HG03442 (cell line): Measurements from ENCODE around the gene SLC6A4.
"Not testable (repeated sequence)": the region's sequence is repeated elsewhere in the genome, so short reads cannot be mapped to it uniquely, and the experiment has no call there.

Experiments used
- ATAC-seq: cut with Tn5 transposase; IDR thresholded peaks from one replicate; pipeline ENCODE4 v1.9.1; 2021; ENCODE audit warnings: mild to moderate bottlenecking, moderate library complexity; ENCODE audit not compliant: unreplicated experiment

SLC6A4 gene

GRCh38 chr17:30239089-30239462 lies 3.6 kb upstream of the SLC6A4 start:
- no peak for ATAC-seq

- no peak for ATAC-seq
Observed at GRCh38 chr17:30238387-30239088, 3.0 kb upstream of the SLC6A4 start.

- no peak for ATAC-seq
Observed at GRCh38 chr17:30238003-30238344, 2.5 kb upstream of the SLC6A4 start.

- ATAC-seq, result no peak
Observed at GRCh38 chr17:30237296-30238002, 2.0 kb upstream of the SLC6A4 start.

GRCh38 chr17:30236766-30237165 lies 1.3 kb upstream of the SLC6A4 start:
- no peak for ATAC-seq

- ATAC-seq, result no peak
Observed at GRCh38 chr17:30236297-30236624, 764 bp upstream of the SLC6A4 start.

GRCh38 chr17:30234964-30235363 lies 533 bp downstream of the SLC6A4 start:
- no peak for ATAC-seq

- no peak for ATAC-seq
Observed at GRCh38 chr17:30234296-30234695, 1.2 kb downstream of the SLC6A4 start.

GRCh38 chr17:30232824-30233427 lies 2.6 kb downstream of the SLC6A4 start:
- ATAC-seq, result no peak

- no peak for ATAC-seq
Observed at GRCh38 chr17:30232015-30232823, 3.3 kb downstream of the SLC6A4 start.

- no peak for ATAC-seq
Observed at GRCh38 chr17:30230596-30231125, 4.8 kb downstream of the SLC6A4 start.

GRCh38 chr17:30230009-30230408 lies 5.5 kb downstream of the SLC6A4 start:
- ATAC-seq, result not testable (repeated sequence)

GRCh38 chr17:30229012-30229411 lies 6.5 kb downstream of the SLC6A4 start:
- no peak for ATAC-seq

- ATAC-seq, result no peak
Observed at GRCh38 chr17:30228011-30228410, 7.5 kb downstream of the SLC6A4 start.

GRCh38 chr17:30226878-30227277 lies 8.6 kb downstream of the SLC6A4 start:
- no peak for ATAC-seq

- ATAC-seq, result no peak
Observed at GRCh38 chr17:30225919-30226553, 9.5 kb downstream of the SLC6A4 start.

- ATAC-seq, result no peak
Observed at GRCh38 chr17:30225112-30225511, 10.4 kb downstream of the SLC6A4 start.

GRCh38 chr17:30224419-30224960 lies 11.0 kb downstream of the SLC6A4 start:
- no peak for ATAC-seq

GRCh38 chr17:30222721-30223175 lies 12.7 kb downstream of the SLC6A4 start:
- ATAC-seq, result no peak

GRCh38 chr17:30222251-30222650 lies 13.2 kb downstream of the SLC6A4 start:
- ATAC-seq, result no peak
